ENCODE measurements around the gene C2orf15. TPM values are rescaled to one million over a fixed set of nuclear protein-coding genes. Genes with fewer than 3 reads are reported as not detected.

The C2orf15 gene
- total RNA-seq, 1 experiment from 2014 or later, result 1.9 TPM

- TF ChIP-seq EZH2phosphoT487 (IDR thresholded peaks at IDR 0.05; ENCODE audit: borderline replicate concordance), result no peak
- no peak for TF ChIP-seq ZBTB33 (IDR thresholded peaks at IDR 0.05; ENCODE audit: extremely low read depth, insufficient replicate concordance, low read length)
- TF ChIP-seq, protein P1, sequence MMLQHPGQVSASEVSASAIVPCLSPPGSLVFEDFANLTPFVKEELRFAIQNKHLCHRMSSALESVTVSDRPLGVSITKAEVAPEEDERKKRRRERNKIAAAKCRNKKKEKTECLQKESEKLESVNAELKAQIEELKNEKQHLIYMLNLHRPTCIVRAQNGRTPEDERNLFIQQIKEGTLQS (IDR thresholded peaks at IDR 0.05), result no peak
- TF ChIP-seq CBX3 (IDR thresholded peaks at IDR 0.05; ENCODE audit: low read depth), result no peak
- TF ChIP-seq ZFX (IDR thresholded peaks at IDR 0.05), result no peak
- TF ChIP-seq ELF1 (IDR thresholded peaks at IDR 0.05; ENCODE audit: borderline replicate concordance, low read depth), result no peak
- TF ChIP-seq SP1 (IDR thresholded peaks at IDR 0.05; ENCODE audit: low read depth), result no peak
- TF ChIP-seq, protein P2, sequence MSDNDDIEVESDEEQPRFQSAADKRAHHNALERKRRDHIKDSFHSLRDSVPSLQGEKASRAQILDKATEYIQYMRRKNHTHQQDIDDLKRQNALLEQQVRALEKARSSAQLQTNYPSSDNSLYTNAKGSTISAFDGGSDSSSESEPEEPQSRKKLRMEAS (IDR thresholded peaks at IDR 0.05), result no peak
Observed at GRCh38 chr2:99184811-99185210, 43.3 kb downstream of the C2orf15 start (continued).

GRCh38 chr2:99187011-99187410, 45.5 kb downstream of the C2orf15 start:
- RAD21 ChIA-PET (ENCODE audit: low non-redundant PET in 1 of 2, low total read pairs in 2 of 2, uncharacterized antibody in 2 of 2, unreplicated experiment in 2 of 2), result no interaction called here
- Histone ChIP-seq H3K4me1 (ENCODE audit: control insufficient read depth in 1 of 2, insufficient read depth in 2 of 2, low read length in 2 of 2) (peaks cover 6 to 7% of the 10 kb centered on the region in 2 experiments; a peak in 2 of 4 replicates), H3K36me3 (ENCODE audit: control insufficient read depth in 1 of 2, insufficient read depth in 2 of 2, low read length in 2 of 2) (peaks cover 10 to 19% of the 10 kb centered on the region in 2 experiments; a peak in 3 of 4 replicates), H3K27ac (ENCODE audit: low read depth, low read length) (no peak overlapping the region), H4K20me1 (ENCODE audit: insufficient read depth) (peaks cover 3% of the 10 kb centered on the region; the same call in 1 of the 2 replicates), H2AFZ (ENCODE audit: low read depth, low read length, poor library complexity, severe bottlenecking) (no peak overlapping the region), H3K27me3 (ENCODE audit: insufficient read depth, low read length) (no peaks in the 10 kb centered on the region), H3K9ac (ENCODE audit: low read length) (no peak overlapping the region), H3K9me3 (ENCODE audit: control insufficient read depth in 1 of 2, insufficient read depth in 1 of 2, low read depth in 1 of 2, low read length in 2 of 2) (no peaks in the 10 kb centered on the region), H3K79me2 (ENCODE audit: insufficient read depth, low read length) (peaks cover 88% of the 10 kb centered on the region), H3K4me2 (ENCODE audit: low read length) (no peak overlapping the region), H3K4me3 (replicated peaks in 1 of 2; ENCODE audit: low read depth in 1 of 2, low read length in 2 of 2) (no peak overlapping the region), H3K9me2 (ENCODE audit: insufficient read depth) (no peaks in the 10 kb centered on the region)
- POLR2A ChIA-PET, result no interaction called here
- ATAC-seq (no peak), DNase-seq (ENCODE audit: low read depth, low spot score) (no peak)
- intact Hi-C loops (cut with micrococcal nuclease), result no loop called here
- TF ChIP-seq YY1 (IDR thresholded peaks at IDR 0.05; ENCODE audit: extremely low read depth, insufficient replicate concordance, low read depth, low read length), result no peak
- no TSS peak for BruUV-seq (replicated peaks)
- CTCF ChIA-PET, result no interaction called here

Data from HCT116 (cell line).